GM19438 (cell line): ENCODE data around the gene PTOV1.

Experiments
- ATAC-seq: cut with Tn5 transposase; IDR thresholded peaks from one replicate; pipeline ENCODE4 v1.9.1; 2021; ENCODE audit warnings: low read depth; ENCODE audit not compliant: unreplicated experiment

Gene PTOV1

DNA sequence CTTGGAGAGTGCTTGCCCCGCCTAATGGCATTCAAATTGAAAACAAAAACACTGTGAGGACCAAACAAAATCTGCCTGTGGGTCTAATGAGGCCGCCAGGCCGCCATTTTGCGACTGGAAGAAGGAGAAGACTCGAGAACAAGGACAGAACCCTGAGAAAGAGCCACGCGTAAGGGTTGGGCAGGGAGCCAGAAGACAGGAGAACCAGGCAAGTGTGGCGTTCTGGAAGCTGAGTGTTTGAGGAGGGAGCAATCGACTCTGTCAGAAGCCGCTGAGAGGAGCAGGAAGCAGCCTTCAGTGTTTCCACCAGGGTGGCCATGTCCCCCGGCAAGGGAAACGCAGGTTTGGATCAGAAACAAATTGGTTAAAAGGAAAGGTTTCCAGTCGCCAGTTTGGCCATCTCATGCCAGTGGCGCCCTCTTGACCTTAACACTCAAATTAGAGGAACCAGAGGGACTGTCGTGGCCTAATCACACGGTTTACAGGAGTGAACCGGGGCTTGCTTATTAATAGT, 10.2 kb upstream of the PTOV1 start:
- no peak for ATAC-seq

- ATAC-seq, result no peak
These were observed 7.7 kb upstream of the PTOV1 start for GRCh38 chr19:49843265-49843664.

- ATAC-seq, result no peak
These were observed 6.5 kb upstream of the PTOV1 start for GRCh38 chr19:49844138-49845095.

- no peak for ATAC-seq
These were observed 5.5 kb upstream of the PTOV1 start for GRCh38 chr19:49845414-49845813.

- ATAC-seq, result no peak
These were observed 4.6 kb upstream of the PTOV1 start for GRCh38 chr19:49846408-49846807.

- ATAC-seq, result no peak
These were observed 2.9 kb upstream of the PTOV1 start for GRCh38 chr19:49847731-49848696.

GRCh38 chr19:49848938-49849337, 2.0 kb upstream of the PTOV1 start:
- ATAC-seq, result no peak

DNA sequence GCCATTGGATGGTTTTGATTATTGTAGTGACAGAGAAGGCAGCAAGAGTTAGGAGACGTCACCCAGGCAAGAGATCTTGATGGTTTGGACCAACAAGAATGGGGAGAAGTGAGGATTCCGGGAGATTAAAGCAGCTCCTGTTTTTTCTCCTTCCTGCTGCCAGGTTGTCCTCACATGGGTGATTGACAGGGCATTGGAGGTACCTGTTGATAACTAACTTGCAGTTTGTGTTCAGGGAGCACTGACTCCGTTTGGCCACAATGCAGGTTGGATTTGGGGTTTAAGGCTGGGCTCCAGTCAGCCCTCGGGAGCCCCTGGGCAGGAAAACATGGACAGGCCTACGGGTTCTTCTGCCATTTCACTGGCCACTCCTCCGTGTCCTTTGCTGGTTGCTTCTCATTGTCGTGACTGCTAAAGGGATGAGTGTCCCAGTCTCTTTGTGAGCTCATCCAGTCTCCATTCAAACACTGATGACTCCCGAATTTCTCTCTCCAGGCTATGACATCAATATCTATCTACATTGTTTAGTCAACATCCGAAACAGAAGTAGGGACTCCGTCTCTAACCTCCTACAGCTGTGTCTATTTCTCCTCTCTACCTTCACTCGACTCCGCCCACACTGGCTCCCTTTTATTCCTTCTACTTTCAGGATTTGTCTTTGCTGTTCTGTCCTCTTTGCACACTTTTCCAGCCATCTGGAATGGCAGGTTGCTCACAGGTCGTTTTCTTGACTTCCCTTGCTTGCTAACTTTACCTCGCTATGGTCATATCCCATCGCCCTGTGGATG, 1.3 kb upstream of the PTOV1 start:
- ATAC-seq, result no peak

DNA sequence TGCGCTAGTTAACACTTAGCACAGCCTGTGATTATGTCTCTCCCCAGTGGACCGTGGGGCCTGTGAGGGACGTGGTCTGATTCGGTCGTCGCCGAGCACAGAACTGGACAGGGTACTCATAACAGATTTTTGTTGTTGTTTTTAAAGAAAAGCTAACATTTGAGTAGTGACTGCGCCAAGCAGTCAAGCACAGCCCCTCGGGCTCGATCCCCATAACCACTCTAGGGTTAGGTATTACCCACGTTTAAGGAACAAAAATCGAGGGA, 805 bp upstream of the PTOV1 start:
- ATAC-seq, result no peak

GRCh38 chr19:49851456-49852259, 699 bp downstream of the PTOV1 start:
- ATAC-seq, result no peak

DNA sequence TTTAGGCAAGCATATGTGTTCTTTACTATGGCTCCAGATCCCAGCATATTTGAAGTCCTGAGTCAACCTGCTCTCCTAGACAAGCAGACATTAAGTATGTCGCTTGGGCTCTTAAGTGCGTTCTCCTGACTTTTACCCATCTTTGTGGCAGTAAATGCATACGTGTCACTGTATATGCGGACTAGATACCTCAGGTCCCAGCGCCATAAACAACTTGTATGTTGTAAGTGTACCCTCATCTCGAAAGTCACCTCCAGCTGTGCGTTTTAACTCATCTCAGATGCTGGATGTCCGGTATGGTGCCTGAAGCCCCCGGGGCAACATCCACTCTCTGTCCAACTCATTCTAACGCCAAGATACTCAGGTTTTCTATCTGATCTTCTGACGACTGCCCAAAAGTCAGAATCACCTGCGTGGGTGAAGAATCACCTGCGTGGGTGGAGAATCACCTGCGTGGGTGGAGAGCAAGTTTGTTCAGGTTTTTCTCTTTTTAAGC, 1.7 kb downstream of the PTOV1 start:
- ATAC-seq, result no peak

GRCh38 chr19:49853852-49854377, 3.0 kb downstream of the PTOV1 start:
- no peak for ATAC-seq

- no peak for ATAC-seq
These were observed 3.7 kb downstream of the PTOV1 start for GRCh38 chr19:49854378-49855263.

DNA sequence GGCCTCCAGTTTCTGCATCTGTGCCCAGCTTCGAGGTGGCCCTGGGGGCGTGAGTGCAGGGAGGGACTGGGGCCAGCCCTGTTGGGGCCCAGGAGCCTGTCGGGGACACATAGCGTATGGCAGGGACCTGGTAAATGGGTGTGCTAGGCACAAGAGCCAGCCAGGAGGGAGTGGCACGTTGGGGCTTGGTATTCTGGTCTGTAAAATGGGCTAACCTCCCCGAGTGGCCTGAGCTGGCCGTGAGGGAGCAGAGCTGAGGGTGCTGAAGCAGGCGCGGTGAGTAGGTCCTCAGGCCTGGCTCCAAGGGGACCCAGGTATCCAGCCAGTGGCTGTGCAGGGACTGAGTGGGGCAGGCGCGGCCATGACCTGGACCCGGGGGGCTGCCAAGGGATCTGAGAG, 4.3 kb downstream of the PTOV1 start:
- ATAC-seq, result no peak

DNA sequence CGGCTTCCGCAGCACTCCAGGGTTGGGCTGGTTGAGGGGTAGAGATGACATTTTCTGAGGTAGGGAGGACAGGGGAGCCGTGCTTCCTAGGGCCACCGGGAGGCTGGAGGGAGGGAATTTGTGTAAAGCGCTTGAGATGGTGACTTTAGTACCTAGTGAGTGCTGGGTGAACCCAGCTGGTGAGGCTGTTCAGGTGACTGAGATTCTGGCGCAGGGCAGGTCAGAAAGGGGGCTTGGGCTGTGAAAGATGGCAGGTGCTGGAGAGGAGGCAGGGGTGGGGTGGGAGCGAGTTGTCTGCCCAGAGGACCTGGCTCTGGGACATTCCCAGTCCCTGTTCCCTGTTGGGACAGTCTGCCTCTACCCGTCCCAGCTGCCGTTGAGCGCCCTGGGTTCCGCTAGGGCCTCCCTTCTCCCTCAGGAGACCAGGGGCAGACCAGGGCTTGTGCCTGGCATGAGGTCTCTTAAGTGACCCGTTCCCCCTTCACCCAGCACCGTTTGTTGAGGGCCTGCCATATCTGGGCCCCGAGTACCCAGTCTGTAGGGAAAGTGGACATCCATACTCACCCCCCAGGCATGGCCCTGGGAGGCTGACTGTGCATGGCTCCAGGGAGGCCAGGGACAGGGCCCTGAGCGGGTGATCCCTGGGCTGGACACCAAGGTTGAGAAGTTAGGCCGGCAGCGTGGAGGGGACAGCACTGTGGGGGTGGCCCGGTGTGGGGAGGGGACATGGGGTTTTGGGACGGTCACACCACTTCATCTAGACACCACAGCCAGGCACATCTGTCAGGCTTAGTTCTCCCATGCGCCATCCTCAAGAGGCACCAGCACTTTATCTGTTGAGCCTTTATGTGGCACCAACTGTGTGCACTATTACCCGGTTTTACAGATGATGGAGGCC, 5.0 kb downstream of the PTOV1 start:
- ATAC-seq, result no peak

- ATAC-seq, result no peak
These were observed 5.6 kb downstream of the PTOV1 start for GRCh38 chr19:49856574-49857021.
